ENCODE data around the gene DDB1.

The DDB1 gene

GRCh38 chr11:61279934-61280659, 52.8 kb downstream of the DDB1 start:
- Histone ChIP-seq H3K4me2 (ENCODE audit: low read length, poor library complexity, severe bottlenecking) (no peak overlapping the region), H3K9me3 (ENCODE audit: control insufficient read depth, low read length) (no peaks in the 10 kb centered on the region), H3K4me1 (ENCODE audit: control insufficient read depth, insufficient read depth, low read depth, low read length) (peaks cover 4% of the 10 kb centered on the region), H2AFZ (ENCODE audit: low read depth, low read length) (no peak overlapping the region), H4K8ac (ENCODE audit: low read length) (no peak overlapping the region), H2BK12ac (ENCODE audit: low read length in 2 of 2) (no peak overlapping the region), H2AK5ac (ENCODE audit: low read length, severe bottlenecking) (no peak overlapping the region), H3K9ac (ENCODE audit: low read length) (no peak overlapping the region), H3K79me1 (replicated peaks; ENCODE audit: low read length, poor library complexity, severe bottlenecking) (no peaks in the 10 kb centered on the region), H3K23ac (ENCODE audit: low read length in 2 of 2) (no peak overlapping the region), H3K14ac (ENCODE audit: low read length in 2 of 2) (no peak overlapping the region), H2BK15ac (ENCODE audit: low read depth, poor library complexity, severe bottlenecking) (no peak overlapping the region), H2BK5ac (ENCODE audit: low read depth, low read length, poor library complexity, severe bottlenecking) (no peak overlapping the region), H3K27ac (ENCODE audit: low read length, poor library complexity, severe bottlenecking) (no peak overlapping the region), H3K4me3 (ENCODE audit: insufficient read depth in 1 of 2, low read depth in 1 of 2, low read length in 2 of 2) (no peak overlapping the region), H3K18ac (ENCODE audit: low read depth in 1 of 2, low read length in 2 of 2) (no peak overlapping the region), H3K27me3 (ENCODE audit: control insufficient read depth in 1 of 2, insufficient read depth in 1 of 2, low read length in 2 of 2) (no peaks in the 10 kb centered on the region), H3K4ac (ENCODE audit: low read depth in 1 of 2, low read length in 2 of 2) (no peak overlapping the region), H4K91ac (ENCODE audit: low read length) (no peak overlapping the region), H3K36me3 (ENCODE audit: control insufficient read depth in 1 of 2, insufficient read depth in 2 of 2, low read depth in 1 of 2, low read length in 2 of 2) (peaks cover 37 to 90% of the 10 kb centered on the region in 2 experiments), H2BK120ac (ENCODE audit: low read depth, low read length) (no peak overlapping the region)
- DNase-seq = no peak
- 91% methylated on average over 10 of the region's 12 CpGs for WGBS

- Histone ChIP-seq H2AK5ac (ENCODE audit: low read length, severe bottlenecking) (no peak overlapping the region), H2BK5ac (ENCODE audit: low read depth, low read length, poor library complexity, severe bottlenecking) (no peak overlapping the region), H4K91ac (ENCODE audit: low read length) (no peak overlapping the region), H3K36me3 (ENCODE audit: control insufficient read depth in 1 of 2, insufficient read depth in 2 of 2, low read depth in 1 of 2, low read length in 2 of 2) (peaks cover 47 to 83% of the 10 kb centered on the region in 2 experiments), H3K4me3 (ENCODE audit: insufficient read depth in 1 of 2, low read depth in 1 of 2, low read length in 2 of 2) (no peak overlapping the region), H3K79me1 (replicated peaks; ENCODE audit: low read length, poor library complexity, severe bottlenecking) (no peaks in the 10 kb centered on the region), H3K4me2 (ENCODE audit: low read length, poor library complexity, severe bottlenecking) (no peak overlapping the region), H3K27ac (ENCODE audit: low read length, poor library complexity, severe bottlenecking) (no peak overlapping the region), H3K23ac (ENCODE audit: low read length in 2 of 2) (no peak overlapping the region), H3K4me1 (ENCODE audit: control insufficient read depth, insufficient read depth, low read depth, low read length) (peaks cover 9% of the 10 kb centered on the region), H3K14ac (ENCODE audit: low read length in 2 of 2) (no peak overlapping the region), H3K18ac (ENCODE audit: low read depth in 1 of 2, low read length in 2 of 2) (no peak overlapping the region), H3K9ac (ENCODE audit: low read length) (no peak overlapping the region), H3K9me3 (ENCODE audit: control insufficient read depth, low read length) (no peaks in the 10 kb centered on the region), H2BK12ac (ENCODE audit: low read length in 2 of 2) (no peak overlapping the region), H2BK120ac (ENCODE audit: low read depth, low read length) (no peak overlapping the region), H3K4ac (ENCODE audit: low read depth in 1 of 2, low read length in 2 of 2) (no peak overlapping the region), H2BK15ac (ENCODE audit: low read depth, poor library complexity, severe bottlenecking) (no peak overlapping the region), H2AFZ (ENCODE audit: low read depth, low read length) (no peak overlapping the region), H3K27me3 (ENCODE audit: control insufficient read depth in 1 of 2, insufficient read depth in 1 of 2, low read length in 2 of 2) (no peaks in the 10 kb centered on the region), H4K8ac (ENCODE audit: low read length) (no peak overlapping the region)
- DNase-seq = no peak
- WGBS = 21% methylated on average over 10 of the region's 10 CpGs
These were observed 54.9 kb downstream of the DDB1 start for GRCh38 chr11:61278001-61278470.

- no peak overlapping the region for H2BK12ac ChIP-seq (ENCODE audit: low read length in 2 of 2)
- H3K9me3 ChIP-seq (ENCODE audit: control insufficient read depth, low read length) = no peaks in the 10 kb centered on the region
- H3K14ac ChIP-seq (ENCODE audit: low read length in 2 of 2) = no peak overlapping the region
- H2AFZ ChIP-seq (ENCODE audit: low read depth, low read length) = no peak overlapping the region
- H3K4me1 ChIP-seq (ENCODE audit: control insufficient read depth, insufficient read depth, low read depth, low read length) = peaks cover 9% of the 10 kb centered on the region
- H3K36me3 ChIP-seq (ENCODE audit: control insufficient read depth in 1 of 2, insufficient read depth in 2 of 2, low read depth in 1 of 2, low read length in 2 of 2) = peaks cover 45 to 82% of the 10 kb centered on the region in 2 experiments
- H3K18ac ChIP-seq (ENCODE audit: low read depth in 1 of 2, low read length in 2 of 2) = no peak overlapping the region
- no peak overlapping the region for H3K27ac ChIP-seq (ENCODE audit: low read length, poor library complexity, severe bottlenecking)
- no peak overlapping the region for H2BK5ac ChIP-seq (ENCODE audit: low read depth, low read length, poor library complexity, severe bottlenecking)
- DNase-seq = no peak
- H4K91ac ChIP-seq (ENCODE audit: low read length) = no peak overlapping the region
- no peak overlapping the region for H2AK5ac ChIP-seq (ENCODE audit: low read length, severe bottlenecking)
- no peak overlapping the region for H3K4me2 ChIP-seq (ENCODE audit: low read length, poor library complexity, severe bottlenecking)
- no peak overlapping the region for H2BK120ac ChIP-seq (ENCODE audit: low read depth, low read length)
- H3K27me3 ChIP-seq (ENCODE audit: control insufficient read depth in 1 of 2, insufficient read depth in 1 of 2, low read length in 2 of 2) = no peaks in the 10 kb centered on the region
- no peak overlapping the region for H3K4ac ChIP-seq (ENCODE audit: low read depth in 1 of 2, low read length in 2 of 2)
- no peak overlapping the region for H4K8ac ChIP-seq (ENCODE audit: low read length)
- no peak overlapping the region for H3K23ac ChIP-seq (ENCODE audit: low read length in 2 of 2)
- no peak overlapping the region for H3K4me3 ChIP-seq (ENCODE audit: insufficient read depth in 1 of 2, low read depth in 1 of 2, low read length in 2 of 2)
- no peak overlapping the region for H3K9ac ChIP-seq (ENCODE audit: low read length)
- no peak overlapping the region for H2BK15ac ChIP-seq (ENCODE audit: low read depth, poor library complexity, severe bottlenecking)
- WGBS = 91% methylated on average over 12 of the region's 14 CpGs
- no peaks in the 10 kb centered on the region for H3K79me1 ChIP-seq (replicated peaks; ENCODE audit: low read length, poor library complexity, severe bottlenecking)
These were observed 55.5 kb downstream of the DDB1 start for GRCh38 chr11:61277186-61278000.

- no peak overlapping the region for H2AFZ ChIP-seq (ENCODE audit: low read depth, low read length)
- no peaks in the 10 kb centered on the region for H3K79me1 ChIP-seq (replicated peaks; ENCODE audit: low read length, poor library complexity, severe bottlenecking)
- H4K8ac ChIP-seq (ENCODE audit: low read length) = no peak overlapping the region
- WGBS = 79% methylated on average over 3 of the region's 4 CpGs
- no peak overlapping the region for H2BK120ac ChIP-seq (ENCODE audit: low read depth, low read length)
- no peak overlapping the region for H3K4me2 ChIP-seq (ENCODE audit: low read length, poor library complexity, severe bottlenecking)
- no peak overlapping the region for H3K4ac ChIP-seq (ENCODE audit: low read depth in 1 of 2, low read length in 2 of 2)
- no peak overlapping the region for H4K91ac ChIP-seq (ENCODE audit: low read length)
- no peak overlapping the region for H2BK12ac ChIP-seq (ENCODE audit: low read length in 2 of 2)
- no peak overlapping the region for H3K14ac ChIP-seq (ENCODE audit: low read length in 2 of 2)
- no peak overlapping the region for H2BK15ac ChIP-seq (ENCODE audit: low read depth, poor library complexity, severe bottlenecking)
- no peak overlapping the region for H3K23ac ChIP-seq (ENCODE audit: low read length in 2 of 2)
- no peak for DNase-seq
- no peak overlapping the region for H3K9ac ChIP-seq (ENCODE audit: low read length)
- H3K36me3 ChIP-seq (ENCODE audit: control insufficient read depth in 1 of 2, insufficient read depth in 2 of 2, low read depth in 1 of 2, low read length in 2 of 2) = peaks cover 36 to 75% of the 10 kb centered on the region in 2 experiments
- no peaks in the 10 kb centered on the region for H3K27me3 ChIP-seq (ENCODE audit: control insufficient read depth in 1 of 2, insufficient read depth in 1 of 2, low read length in 2 of 2)
- H3K27ac ChIP-seq (ENCODE audit: low read length, poor library complexity, severe bottlenecking) = no peak overlapping the region
- H3K18ac ChIP-seq (ENCODE audit: low read depth in 1 of 2, low read length in 2 of 2) = no peak overlapping the region
- no peak overlapping the region for H3K4me3 ChIP-seq (ENCODE audit: insufficient read depth in 1 of 2, low read depth in 1 of 2, low read length in 2 of 2)
- H3K4me1 ChIP-seq (ENCODE audit: control insufficient read depth, insufficient read depth, low read depth, low read length) = peaks cover 5% of the 10 kb centered on the region
- H2BK5ac ChIP-seq (ENCODE audit: low read depth, low read length, poor library complexity, severe bottlenecking) = no peak overlapping the region
- no peak overlapping the region for H2AK5ac ChIP-seq (ENCODE audit: low read length, severe bottlenecking)
- H3K9me3 ChIP-seq (ENCODE audit: control insufficient read depth, low read length) = no peaks in the 10 kb centered on the region
These were observed 57.7 kb downstream of the DDB1 start for GRCh38 chr11:61275191-61275590.
